ENCODE results near the gene SPAG16. TPM values are rescaled to one million over a fixed set of nuclear protein-coding genes. Genes with fewer than 3 reads are reported as not detected.

SPAG16 gene
- total and polyA plus RNA-seq, 2 donors (not counting 1 experiment from before 2014, with no cell fraction given): 3.4 to 8.6 TPM

DNA sequence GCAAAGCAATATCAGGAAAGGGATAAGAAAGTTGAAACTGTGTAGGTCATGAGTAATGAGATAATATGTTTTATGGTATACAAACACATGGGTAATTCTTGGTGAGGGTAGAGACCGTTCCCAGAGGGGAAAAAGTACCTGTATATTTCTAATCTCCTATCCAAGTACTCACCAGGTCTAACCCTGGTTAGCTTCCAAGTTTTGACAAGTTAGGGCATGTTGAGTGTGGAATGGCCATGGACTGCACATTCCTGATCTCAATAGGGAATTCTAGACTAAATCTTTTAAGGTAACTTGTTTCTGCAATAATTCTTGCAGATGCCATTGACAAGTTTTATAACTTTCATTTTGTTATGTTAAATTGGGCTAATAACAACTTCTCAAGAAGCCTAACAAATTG, 216.6 kb downstream of the SPAG16 start:
- POLR2A ChIA-PET: no interaction called here
- intact Hi-C loops (cut with micrococcal nuclease): no loop called here
- no peak overlapping the region for H3K27ac Mint-ChIP-seq

DNA sequence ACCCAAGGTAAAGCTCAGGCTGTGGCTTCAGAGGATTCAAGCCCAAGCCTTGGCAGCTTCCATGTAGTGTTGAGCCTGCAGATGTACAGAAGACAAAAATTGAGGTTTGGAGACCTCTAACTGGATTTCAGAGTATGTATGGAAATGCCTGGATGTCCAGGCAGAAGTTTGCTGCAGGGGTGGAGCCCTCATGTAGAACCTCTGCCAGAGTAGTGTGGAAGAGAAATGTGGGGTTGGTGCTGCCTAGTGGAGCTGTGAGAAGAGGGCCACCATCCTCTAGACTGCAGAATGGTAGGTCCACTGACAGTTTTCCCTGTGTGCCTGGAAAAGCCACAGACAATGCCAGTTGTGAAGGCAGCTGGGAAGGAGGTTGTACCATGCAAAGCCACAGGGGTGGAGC, 239.9 kb downstream of the SPAG16 start:
- Mint-ChIP-seq H3K9me3 (ENCODE audit: insufficient read depth) (peaks cover 4% of the 10 kb centered on the region), H3K27me3 (no peaks in the 10 kb centered on the region), H3K4me1 (no peaks in the 10 kb centered on the region), H3K4me3 (no peak overlapping the region), H3K27ac (no peak overlapping the region)
- H3K36me3 ChIP-seq (replicated peaks in 1 of 2; ENCODE audit: control extremely low read depth in 1 of 2, control insufficient read depth in 1 of 2, extremely low read depth in 1 of 2, insufficient read depth in 2 of 2, low read length in 1 of 2): no peaks in the 10 kb centered on the region
- peaks cover 0 to 8% (median 2%) of the 10 kb centered on the region in 3 donors for H3K9me3 ChIP-seq (ENCODE audit: control extremely low read depth in 1 of 3, control insufficient read depth in 2 of 3, insufficient read depth in 1 of 3, low read length in 2 of 3)
- H3K4me1 ChIP-seq (ENCODE audit: control insufficient read depth in 2 of 2, insufficient read depth in 2 of 2, low read length in 2 of 2): no peaks in the 10 kb centered on the region
- no peaks in the 10 kb centered on the region for H3K79me2 ChIP-seq (ENCODE audit: control insufficient read depth, insufficient read depth, low read length)
- no peak overlapping the region for H3K9ac ChIP-seq (ENCODE audit: low read length)
- no peak overlapping the region for H2AFZ ChIP-seq (ENCODE audit: insufficient read depth, low read depth, low read length, poor library complexity, severe bottlenecking)
- TF ChIP-seq EZH2 (IDR thresholded peaks at IDR 0.05; ENCODE audit: borderline replicate concordance, insufficient read depth, low read depth, low read length, poor library complexity, severe bottlenecking) (no peak), CTCF (IDR thresholded peaks at IDR 0.05) (no peak)
- H3K4me2 ChIP-seq (replicated peaks; ENCODE audit: low read depth, low read length, poor library complexity, severe bottlenecking): no peak overlapping the region
- intact Hi-C loops (cut with micrococcal nuclease): no loop called here
- H3K27ac ChIP-seq (ENCODE audit: low read length in 2 of 2): no peak overlapping the region
- no peak overlapping the region for H3K4me3 ChIP-seq (ENCODE audit: control extremely low read depth in 1 of 5, extremely low read depth in 1 of 5, insufficient read depth in 1 of 5, low read depth in 2 of 5, low read length in 4 of 5)
- CTCF ChIA-PET: no interaction called here
- no peaks in the 10 kb centered on the region for H3K27me3 ChIP-seq (replicated peaks in 1 of 4; ENCODE audit: control extremely low read depth in 1 of 4, control insufficient read depth in 3 of 4, insufficient read depth in 4 of 4, low read length in 3 of 4)
- DNase-seq (no peak), ATAC-seq (ENCODE audit: low read depth) (no peak)
- no peaks in the 10 kb centered on the region for H4K20me1 ChIP-seq (ENCODE audit: control insufficient read depth, insufficient read depth, low read length, poor library complexity, severe bottlenecking)
- POLR2A ChIA-PET: no interaction called here

More for the DNA sequence above, 216.6 kb downstream of the SPAG16 start:
- Mint-ChIP-seq H3K27me3 (no peaks in the 10 kb centered on the region), H3K4me3 (no peak overlapping the region), H3K9me3 (ENCODE audit: insufficient read depth) (no peaks in the 10 kb centered on the region), H3K4me1 (no peaks in the 10 kb centered on the region)
- no peaks in the 10 kb centered on the region for H3K4me1 ChIP-seq (ENCODE audit: control insufficient read depth in 2 of 2, insufficient read depth in 2 of 2, low read length in 2 of 2)
- H3K27me3 ChIP-seq (replicated peaks in 1 of 4; ENCODE audit: control extremely low read depth in 1 of 4, control insufficient read depth in 3 of 4, insufficient read depth in 4 of 4, low read length in 3 of 4): no peaks in the 10 kb centered on the region
- H3K4me3 ChIP-seq (ENCODE audit: control extremely low read depth in 1 of 5, extremely low read depth in 1 of 5, insufficient read depth in 1 of 5, low read depth in 2 of 5, low read length in 4 of 5): no peak overlapping the region
- no peaks in the 10 kb centered on the region for H3K79me2 ChIP-seq (ENCODE audit: control insufficient read depth, insufficient read depth, low read length)
- H2AFZ ChIP-seq (ENCODE audit: insufficient read depth, low read depth, low read length, poor library complexity, severe bottlenecking): no peak overlapping the region
- no CpG with 5 or more reads among the region's 1 CpG for WGBS (ENCODE audit: insufficient coverage)
- no peak overlapping the region for H3K9ac ChIP-seq (ENCODE audit: low read length)
- ATAC-seq (ENCODE audit: low read depth): no peak
- H4K20me1 ChIP-seq (ENCODE audit: control insufficient read depth, insufficient read depth, low read length, poor library complexity, severe bottlenecking): no peaks in the 10 kb centered on the region
- no peak overlapping the region for H3K4me2 ChIP-seq (replicated peaks; ENCODE audit: low read depth, low read length, poor library complexity, severe bottlenecking)
- DNase-seq: no peak
- CTCF ChIA-PET: no interaction called here
- no peaks in the 10 kb centered on the region for H3K36me3 ChIP-seq (replicated peaks in 1 of 2; ENCODE audit: control extremely low read depth in 1 of 2, control insufficient read depth in 1 of 2, extremely low read depth in 1 of 2, insufficient read depth in 2 of 2, low read length in 1 of 2)
- no peak for TF ChIP-seq EZH2 (IDR thresholded peaks at IDR 0.05; ENCODE audit: borderline replicate concordance, insufficient read depth, low read depth, low read length, poor library complexity, severe bottlenecking)
- no peak for TF ChIP-seq CTCF (IDR thresholded peaks at IDR 0.05)
- H3K9me3 ChIP-seq (ENCODE audit: control extremely low read depth in 1 of 3, control insufficient read depth in 2 of 3, insufficient read depth in 1 of 3, low read length in 2 of 3): no peaks in the 10 kb centered on the region
- no peak overlapping the region for H3K27ac ChIP-seq (ENCODE audit: low read length in 2 of 2)

Measured in B cell (primary cell).